Spleen (tissue), 13 donors: Measurements from ENCODE around the gene PATE4. TPM values are rescaled to one million over a fixed set of nuclear protein-coding genes. Genes with fewer than 3 reads are reported as not detected.

Experiments
- DNase-seq: peaks from one replicate; pipeline ENCODE4 v3.0.0-alpha.2; 2020
- H3K27ac ChIP-seq, 8 donors: fragments of 200-600 bp; sonication (generic) in 7 of 8; 1 replicate in 4 of 8; 2 replicates in 4 of 8; pipeline versions ENCODE4 v1.5.0 to v1.8.0; 2016 to 2021; ENCODE audit warnings: inconsistent platforms in 4 of 8, mild to moderate bottlenecking in 4 of 8, moderate library complexity in 1 of 8
- H3K27me3 ChIP-seq, 7 donors: fragments of 200-600 bp; sonication (generic) in 6 of 7; replicated peaks in 1 of 7; 1 replicate in 4 of 7; 2 replicates in 3 of 7; pipeline versions ENCODE4 v1.5.0 to v1.8.0; 2016 to 2021; ENCODE audit warnings: inconsistent platforms in 3 of 7, mild to moderate bottlenecking in 1 of 7
- H3K36me3 ChIP-seq, 6 donors: fragments of 200-600 bp; sonication (generic) in 5 of 6; 1 replicate in 4 of 6; 2 replicates in 2 of 6; pipeline versions ENCODE4 v1.5.0 to v1.8.0; 2016 to 2021; ENCODE audit warnings: inconsistent platforms in 2 of 6
- H3K4me1 ChIP-seq, 6 donors: fragments of 200-600 bp; sonication (generic) in 5 of 6; 1 replicate in 3 of 6; 2 replicates in 3 of 6; pipeline versions ENCODE4 v1.5.0 to v1.8.0; 2016 to 2021; ENCODE audit warnings: inconsistent platforms in 3 of 6
- H3K4me3 ChIP-seq, 8 donors: fragments of 200-600 bp; sonication (generic) in 7 of 8; 1 replicate in 4 of 8; 2 replicates in 4 of 8; pipeline versions ENCODE4 v1.5.0 to v1.8.0; 2016 to 2021; ENCODE audit warnings: inconsistent platforms in 4 of 8, mild to moderate bottlenecking in 4 of 8, moderate library complexity in 2 of 8
- H3K9me3 ChIP-seq, 8 donors: fragments of 200-600 bp; sonication (generic) in 7 of 8; 1 replicate in 4 of 8; 2 replicates in 4 of 8; pipeline versions ENCODE4 v1.5.0 to v1.8.0; 2016 to 2021; ENCODE audit warnings: inconsistent platforms in 4 of 8
- POLR2A ChIP-seq, 3 donors: fragments of 450-650 bp; IDR thresholded peaks; one replicate each; pipeline ENCODE4 v1.5.1; 2017; ENCODE audit warnings: antibody characterized with exemption in 3 of 3, mild to moderate bottlenecking in 1 of 3
- POLR2AphosphoS5 ChIP-seq, 3 donors: sonication (generic); formaldehyde crosslinking; IDR thresholded peaks; one replicate each; pipeline ENCODE4 v1.5.1; 2017; ENCODE audit warnings: antibody characterized with exemption in 3 of 3
- WGBS, 5 donors: extraction: QIAGEN DNeasy Blood & Tissue Kit in 3 of 5; methylation state at CpG; one replicate each; pipeline versions ENCODE4 v1.1.5 to v1.1.7; 2013 to 2018; 5-methylcytosine and 5-hydroxymethylcytosine counted together
- intact Hi-C: fragments of 100-400 bp; cut with DNase I; formaldehyde crosslinking; loops from one replicate; pipeline ENCODE4 v1.15.0; 2023; ENCODE audit warnings: low total_unique reads
- long read RNA-seq, 2 donors: transcript quantifications; one replicate each; lab custom pipeline, GENCODE V29; 2026
- polyA plus RNA-seq, 3 donors: library from polyadenylated mRNA; stranded (reverse); fragments of 200-250 nt; gene quantifications; one replicate each; pipeline ENCODE4 v1.2.1, GENCODE V29; 2013
- total RNA-seq, 7 donors: library from RNA; depleted of rRNA in 3 of 7; stranded (reverse); fragments of >200 nt in 3 of 7; fragmentation: NEBNext Ultra II Directional in 4 of 7; extraction: Animal tissue kit (Norgen Biotek cat#: 25700) in 4 of 7; gene quantifications; one replicate each; pipeline versions ENCODE4 v1.1.0 to v1.2.1, GENCODE V29; 2016 to 2021
- TF ChIP-seq, protein P1 (sequence below), 11 experiments: fragments of 200-600 bp in 7 of 11; fragments of 450-650 bp in 4 of 11; sonication (generic) in 4 of 11; IDR thresholded peaks in 8 of 11; conservative IDR thresholded peaks in 3 of 11; 1 replicate in 7 of 11; 2 replicates in 4 of 11; pipeline versions ENCODE4 v1.4.0 to v1.8.0; 2016 to 2021; ENCODE audit warnings: antibody characterized with exemption in 11 of 11, inconsistent platforms in 4 of 11, mild to moderate bottlenecking in 1 of 11
- donor health status: healthy with polysubstance abuse.
- donor health status: DM: no; HTN: no; CAD: no; lungs with moderate emphysema.
- donor health status: DM: no; HTN: no; CAD: no.
- donor health status: Bipolar disorder and iron deficiency.
- donor health status: healthy.
- donor health status: DM: no; HTN: no; CAD: no.
- donor health status: DM: yes; HTN: yes; CAD: no.

The PATE4 gene, protein sequence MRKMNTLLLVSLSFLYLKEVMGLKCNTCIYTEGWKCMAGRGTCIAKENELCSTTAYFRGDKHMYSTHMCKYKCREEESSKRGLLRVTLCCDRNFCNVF
- total RNA-seq (not detected), polyA plus RNA-seq (not detected)
- long read RNA-seq, donor 1, result 0 reads
- long read RNA-seq, donor 2, result 0 reads

DNA sequence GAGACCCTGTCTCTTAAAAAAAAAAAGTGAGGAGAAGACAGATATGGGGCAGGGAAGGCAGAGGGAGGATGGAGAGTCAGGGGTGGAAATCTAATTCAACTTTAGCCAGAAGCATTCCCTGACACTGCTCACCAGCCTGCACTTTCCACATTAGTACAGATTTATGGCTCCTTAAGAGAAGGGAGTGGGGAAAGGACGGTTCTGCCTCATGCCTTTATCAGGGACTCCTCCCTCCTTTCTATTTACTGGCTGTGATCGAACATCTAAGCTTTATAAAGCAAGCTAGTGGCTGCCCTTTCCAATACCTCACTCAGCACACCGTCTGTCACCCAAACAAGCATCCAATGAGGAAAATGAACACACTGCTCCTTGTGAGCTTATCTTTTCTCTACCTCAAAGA, at the start of gene PATE4:
PATE4 (plus strand) TSS at position 301 of the 400 bp plus-strand sequence; CDS start at position 345, 44 bp downstream.
- TF ChIP-seq POLR2AphosphoS5 (IDR thresholded peaks at IDR 0.05), result no peak
- TF ChIP-seq POLR2A (IDR thresholded peaks at IDR 0.05), result no peak
- TF ChIP-seq, protein P1, sequence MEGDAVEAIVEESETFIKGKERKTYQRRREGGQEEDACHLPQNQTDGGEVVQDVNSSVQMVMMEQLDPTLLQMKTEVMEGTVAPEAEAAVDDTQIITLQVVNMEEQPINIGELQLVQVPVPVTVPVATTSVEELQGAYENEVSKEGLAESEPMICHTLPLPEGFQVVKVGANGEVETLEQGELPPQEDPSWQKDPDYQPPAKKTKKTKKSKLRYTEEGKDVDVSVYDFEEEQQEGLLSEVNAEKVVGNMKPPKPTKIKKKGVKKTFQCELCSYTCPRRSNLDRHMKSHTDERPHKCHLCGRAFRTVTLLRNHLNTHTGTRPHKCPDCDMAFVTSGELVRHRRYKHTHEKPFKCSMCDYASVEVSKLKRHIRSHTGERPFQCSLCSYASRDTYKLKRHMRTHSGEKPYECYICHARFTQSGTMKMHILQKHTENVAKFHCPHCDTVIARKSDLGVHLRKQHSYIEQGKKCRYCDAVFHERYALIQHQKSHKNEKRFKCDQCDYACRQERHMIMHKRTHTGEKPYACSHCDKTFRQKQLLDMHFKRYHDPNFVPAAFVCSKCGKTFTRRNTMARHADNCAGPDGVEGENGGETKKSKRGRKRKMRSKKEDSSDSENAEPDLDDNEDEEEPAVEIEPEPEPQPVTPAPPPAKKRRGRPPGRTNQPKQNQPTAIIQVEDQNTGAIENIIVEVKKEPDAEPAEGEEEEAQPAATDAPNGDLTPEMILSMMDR (IDR thresholded peaks at IDR 0.05 in 8 of 11, conservative IDR thresholded peaks at IDR 0.05 in 3 of 11), result no peak
- intact Hi-C loops, result no loop called here
- Histone ChIP-seq H3K4me1 (no peaks in the 10 kb centered on the region), H3K36me3 (no peaks in the 10 kb centered on the region), H3K27me3 (no peaks in the 10 kb centered on the region), H3K9me3 (peaks cover 0 to 22% (median 13%) of the 10 kb centered on the region in 8 donors), H3K4me3 (no peak within 1 kb of the TSS), H3K27ac (no peak within 1 kb of the TSS)
- 39 to 59% (median 53%) methylated on average over 3 of the region's 3 CpGs for WGBS, 5 donors
- no peak for DNase-seq

DNA sequence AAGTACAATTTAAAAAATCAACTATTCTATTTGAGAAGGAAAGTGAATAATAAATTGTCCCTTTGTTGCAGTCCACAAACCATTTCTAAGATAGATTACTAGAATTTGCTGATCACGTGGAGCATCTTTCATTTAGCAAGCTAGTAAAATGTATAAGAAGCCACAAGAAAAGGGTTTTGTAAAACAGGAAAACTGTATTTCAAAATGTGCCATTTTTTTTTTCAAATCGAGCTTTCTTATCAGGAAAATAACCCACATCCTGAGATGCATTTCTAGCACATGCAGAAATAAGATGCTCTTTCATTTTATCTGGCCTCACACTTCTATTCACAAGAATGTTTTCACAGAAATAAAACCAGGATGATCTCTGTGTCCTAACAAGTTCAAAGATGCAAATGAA, 48.4 kb upstream of the PATE4 start:
- intact Hi-C loops, result no loop called here
- 34 to 61% (median 37%) methylated on average over 2 of the region's 2 CpGs for WGBS, 5 donors
- DNase-seq, result no peak
- Histone ChIP-seq H3K9me3 (no peaks in the 10 kb centered on the region), H3K4me3 (no peak overlapping the region), H3K27ac (no peak overlapping the region), H3K4me1 (no peaks in the 10 kb centered on the region), H3K36me3 (no peaks in the 10 kb centered on the region), H3K27me3 (no peaks in the 10 kb centered on the region)
- TF ChIP-seq POLR2AphosphoS5 (IDR thresholded peaks at IDR 0.05), result no peak
- TF ChIP-seq, protein P1 (IDR thresholded peaks at IDR 0.05 in 8 of 11, conservative IDR thresholded peaks at IDR 0.05 in 3 of 11), result no peak
- TF ChIP-seq POLR2A (IDR thresholded peaks at IDR 0.05), result no peak

DNA sequence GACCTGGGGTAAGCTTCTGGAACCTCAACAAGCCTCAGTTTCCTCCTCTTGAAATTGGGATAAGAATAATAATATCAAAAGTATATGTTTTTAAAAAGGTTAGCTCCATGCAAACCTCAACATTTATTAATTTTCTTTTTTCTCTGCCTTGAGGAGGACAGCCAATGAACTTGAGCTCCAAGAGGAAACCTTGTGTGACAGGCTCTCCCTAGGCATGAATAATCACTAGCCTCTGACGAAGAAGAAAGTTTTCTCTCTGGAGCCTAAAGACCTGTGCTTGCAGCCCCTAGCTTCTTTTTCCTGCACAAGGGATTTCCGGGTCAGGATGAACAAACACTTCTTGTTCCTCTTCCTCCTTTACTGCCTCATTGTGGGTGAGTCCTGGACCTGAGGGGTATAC, 45.3 kb upstream of the PATE4 start, which contains the start of gene PATE3:
PATE3 (plus strand) TSS at position 301 of the 400 bp plus-strand sequence; CDS start at position 326, 25 bp downstream.
- TF ChIP-seq, protein P1 (IDR thresholded peaks at IDR 0.05 in 8 of 11, conservative IDR thresholded peaks at IDR 0.05 in 3 of 11), result no peak
- TF ChIP-seq POLR2AphosphoS5 (IDR thresholded peaks at IDR 0.05) (no peak), POLR2A (IDR thresholded peaks at IDR 0.05) (no peak)
- H3K4me1 ChIP-seq, result no peaks in the 10 kb centered on the region
- H3K4me3 ChIP-seq, result no peak within 1 kb of the TSS
- no peak for DNase-seq
- intact Hi-C loops, result no loop called here
- WGBS, 5 donors, result 19 to 31% (median 27%) methylated on average over 2 of the region's 2 CpGs
- H3K27ac ChIP-seq, result no peak within 1 kb of the TSS
- no peaks in the 10 kb centered on the region for H3K27me3 ChIP-seq
- no peaks in the 10 kb centered on the region for H3K36me3 ChIP-seq
- H3K9me3 ChIP-seq, result peaks cover 0 to 7% (median 0%) of the 10 kb centered on the region in 8 donors

DNA sequence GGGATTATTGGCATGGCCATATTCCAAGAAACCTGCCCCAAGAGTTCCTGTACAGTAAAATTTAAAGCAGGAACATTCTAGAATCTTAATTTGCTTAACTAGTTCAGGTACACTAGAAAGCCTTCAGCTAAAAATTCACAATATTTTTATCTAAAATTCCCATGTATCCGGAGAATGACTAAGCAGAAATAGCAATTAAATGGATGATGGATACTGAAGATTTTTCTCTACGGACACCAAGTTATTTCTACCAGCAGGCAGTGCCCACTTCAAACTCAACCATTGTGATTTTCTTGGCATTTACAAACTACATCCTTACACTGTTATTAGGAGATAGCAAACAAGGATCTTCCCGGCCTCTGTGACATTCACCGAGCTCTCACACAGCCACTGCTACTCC, 42.3 kb upstream of the PATE4 start:
- WGBS, 5 donors, result 89 to 99% (median 92%) methylated on average over 4 of the region's 4 CpGs
- DNase-seq, result no peak
- H3K27ac ChIP-seq, result no peak overlapping the region
- no peak overlapping the region for H3K4me3 ChIP-seq
- H3K4me1 ChIP-seq, result no peaks in the 10 kb centered on the region
- H3K27me3 ChIP-seq, result no peaks in the 10 kb centered on the region
- TF ChIP-seq POLR2AphosphoS5 (IDR thresholded peaks at IDR 0.05), result no peak
- TF ChIP-seq, protein P1 (IDR thresholded peaks at IDR 0.05 in 8 of 11, conservative IDR thresholded peaks at IDR 0.05 in 3 of 11), result no peak
- TF ChIP-seq POLR2A (IDR thresholded peaks at IDR 0.05), result no peak
- H3K9me3 ChIP-seq, result peaks cover 0 to 36% (median 21%) of the 10 kb centered on the region in 8 donors
- intact Hi-C loops, result no loop called here
- no peaks in the 10 kb centered on the region for H3K36me3 ChIP-seq
